Eye (tissue), 1 donor: ENCODE results near the gene HIPK2.
A peak's percentile ranks its signal among the peaks of the same experiment; 100 is the strongest.

Source experiments
- DNase-seq: peaks from one replicate; pipeline ENCODE4 v3.0.0-alpha.2; 2015

The HIPK2 gene

GRCh38 chr7:139713061-139713460 lies 64.7 kb downstream of the HIPK2 start:
- DNase-seq: no peak

GRCh38 chr7:139711991-139712743 lies 65.6 kb downstream of the HIPK2 start:
- DNase-seq: no peak

- no peak for DNase-seq
Observed at GRCh38 chr7:139710036-139710435, 67.8 kb downstream of the HIPK2 start.

- DNase-seq: no peak
Observed at GRCh38 chr7:139709485-139709884, 68.3 kb downstream of the HIPK2 start.

GRCh38 chr7:139708541-139708940 lies 69.3 kb downstream of the HIPK2 start:
- DNase-seq: no peak

GRCh38 chr7:139706837-139707236 lies 71.0 kb downstream of the HIPK2 start:
- DNase-seq: no peak

- no peak for DNase-seq
Observed at GRCh38 chr7:139704308-139704879, 73.4 kb downstream of the HIPK2 start.

GRCh38 chr7:139703487-139704307 lies 74.1 kb downstream of the HIPK2 start:
- DNase-seq: no peak

- DNase-seq: no peak
Observed at GRCh38 chr7:139702811-139703486, 74.8 kb downstream of the HIPK2 start.

GRCh38 chr7:139702313-139702731 lies 75.5 kb downstream of the HIPK2 start:
- DNase-seq: peak; percentile 50

GRCh38 chr7:139701908-139702307 lies 75.9 kb downstream of the HIPK2 start:
- no peak for DNase-seq

- no peak for DNase-seq
Observed at GRCh38 chr7:139700505-139701235, 77.1 kb downstream of the HIPK2 start.

- DNase-seq: no peak
Observed at GRCh38 chr7:139699640-139700504, 77.9 kb downstream of the HIPK2 start.

- no peak for DNase-seq
Observed at GRCh38 chr7:139698844-139699243, 79.0 kb downstream of the HIPK2 start.

GRCh38 chr7:139698278-139698677 lies 79.5 kb downstream of the HIPK2 start:
- DNase-seq: no peak

- no peak for DNase-seq
Observed at GRCh38 chr7:139697056-139697455, 80.7 kb downstream of the HIPK2 start.

GRCh38 chr7:139696552-139696951 lies 81.2 kb downstream of the HIPK2 start:
- DNase-seq: no peak

GRCh38 chr7:139695588-139695987 lies 82.2 kb downstream of the HIPK2 start:
- no peak for DNase-seq

- no peak for DNase-seq
Observed at GRCh38 chr7:139695051-139695450, 82.7 kb downstream of the HIPK2 start.

GRCh38 chr7:139694389-139694676 lies 83.5 kb downstream of the HIPK2 start:
- no peak for DNase-seq

- no peak for DNase-seq
Observed at GRCh38 chr7:139693651-139694388, 84.0 kb downstream of the HIPK2 start.
